MM.1S (cell line): Measurements from ENCODE around the gene TSPAN19.

Experiments used
- CTCF ChIP-seq: fragments of 300-600 bp; sonication (generic); IDR thresholded peaks from 2 replicates; pipeline ENCODE4 v1.5.1; 2016; ENCODE audit warnings: antibody characterized with exemption, low read length, mixed read lengths
- EZH2 ChIP-seq: fragments of 300-600 bp; sonication (generic); optimal IDR thresholded peaks from 2 replicates; pipeline ENCODE3; 2017; ENCODE audit warnings: low read depth, mild to moderate bottlenecking, antibody characterized with exemption, low read length, mixed read lengths
- EZH2phosphoT487 ChIP-seq: fragments of 300-600 bp; sonication (generic); IDR thresholded peaks from 2 replicates; pipeline ENCODE4 v1.6.1; 2018; ENCODE audit warnings: antibody characterized with exemption, low read length

GRCh38 chr12:85057370-85057963 lies 21.4 kb upstream of the TSPAN19 start:
- TF ChIP-seq CTCF (peak; percentile 73), EZH2 (no peak), EZH2phosphoT487 (no peak)
